ENCODE measurements around the gene POU2AF1.

The POU2AF1 gene

DNA sequence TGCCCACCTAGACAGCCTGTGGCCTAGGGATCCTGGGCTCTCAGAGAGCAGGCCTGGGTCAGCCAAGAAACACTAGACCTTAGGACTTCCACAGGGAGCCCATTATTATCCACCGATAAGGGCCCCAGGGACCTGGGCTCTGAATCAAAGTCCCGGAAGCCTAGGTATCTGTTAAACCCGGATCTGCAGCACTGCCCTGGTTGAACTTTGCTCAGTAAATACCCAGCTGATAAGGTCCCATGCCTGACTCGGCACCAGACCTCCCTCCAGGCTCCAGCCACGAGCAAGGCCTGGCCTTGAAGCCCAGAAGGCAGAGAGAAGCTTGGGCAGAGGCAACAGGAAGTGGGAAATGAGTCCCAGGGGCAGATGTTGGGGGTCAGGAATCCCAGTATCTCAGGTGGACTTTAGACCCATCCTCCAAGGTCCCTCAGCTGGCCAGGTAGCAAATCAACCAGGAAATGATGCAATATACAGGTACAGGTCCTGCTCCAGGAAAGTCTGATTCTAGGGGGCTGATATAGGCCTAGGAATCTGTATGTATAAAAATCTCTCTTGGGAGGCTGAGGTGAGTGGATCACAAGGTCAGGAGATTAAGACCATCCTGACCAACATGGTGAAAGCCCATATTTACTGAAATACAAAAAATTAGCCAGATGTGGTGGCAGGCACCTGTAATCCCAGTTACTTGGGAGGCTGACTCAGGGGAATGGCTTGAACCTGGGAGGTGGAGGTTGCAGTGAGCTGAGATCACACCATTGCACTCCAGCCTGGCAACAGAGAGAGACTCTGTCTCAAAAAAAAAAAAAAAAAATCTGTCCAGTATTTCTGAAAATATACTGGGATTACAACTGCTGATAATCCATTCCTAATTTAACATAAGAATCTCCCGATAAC lies 18.7 kb downstream of the POU2AF1 start:
- DNase-seq (ENCODE audit: low read depth), result no peak

GRCh38 chr11:111359223-111360149 lies 19.6 kb downstream of the POU2AF1 start:
- DNase-seq (ENCODE audit: low read depth), result no peak

GRCh38 chr11:111358038-111359001 lies 20.8 kb downstream of the POU2AF1 start:
- DNase-seq (ENCODE audit: low read depth), result no peak

DNA sequence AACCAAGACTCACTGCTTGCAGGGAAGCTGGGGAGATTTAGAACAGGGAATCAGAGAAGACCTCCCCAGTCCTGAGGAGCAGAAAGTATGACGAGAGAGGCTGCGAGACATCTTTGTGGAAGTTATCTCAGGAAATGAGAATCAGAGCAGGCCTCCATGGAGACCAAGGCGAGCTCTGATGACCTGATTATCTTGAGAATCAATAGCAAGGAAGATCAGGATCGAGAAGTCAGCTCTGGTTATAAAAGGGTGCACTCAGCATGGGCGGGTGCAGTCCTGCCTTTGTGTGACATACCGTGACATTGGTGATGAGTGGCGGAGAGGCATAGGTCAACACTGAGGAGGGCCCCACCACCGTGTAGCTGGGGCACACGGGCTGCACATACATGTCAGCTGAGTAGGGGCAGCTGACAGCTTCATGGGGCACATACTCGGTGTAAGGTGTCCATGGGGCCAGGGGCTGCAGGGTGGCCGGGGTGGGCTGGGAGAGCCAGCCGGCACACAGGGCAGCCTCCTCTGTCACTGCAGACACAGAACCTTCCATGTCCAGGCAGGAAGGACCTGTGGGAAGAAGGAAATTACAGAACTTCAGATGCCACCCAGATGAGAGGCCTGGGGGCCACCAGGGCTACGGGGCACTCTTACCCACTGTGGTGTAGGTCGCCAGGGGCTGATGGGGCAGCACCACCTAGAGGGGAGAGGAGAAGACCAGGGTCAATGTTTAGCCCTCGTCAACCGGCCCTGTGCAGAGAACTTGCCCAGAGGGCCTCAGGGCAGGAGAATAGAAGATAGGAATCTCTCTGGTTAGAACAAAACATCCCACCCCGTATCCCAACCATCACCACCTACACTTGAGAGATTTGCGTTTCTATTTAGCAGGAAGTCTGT lies 21.7 kb downstream of the POU2AF1 start:
- DNase-seq (ENCODE audit: low read depth), result no peak

DNA sequence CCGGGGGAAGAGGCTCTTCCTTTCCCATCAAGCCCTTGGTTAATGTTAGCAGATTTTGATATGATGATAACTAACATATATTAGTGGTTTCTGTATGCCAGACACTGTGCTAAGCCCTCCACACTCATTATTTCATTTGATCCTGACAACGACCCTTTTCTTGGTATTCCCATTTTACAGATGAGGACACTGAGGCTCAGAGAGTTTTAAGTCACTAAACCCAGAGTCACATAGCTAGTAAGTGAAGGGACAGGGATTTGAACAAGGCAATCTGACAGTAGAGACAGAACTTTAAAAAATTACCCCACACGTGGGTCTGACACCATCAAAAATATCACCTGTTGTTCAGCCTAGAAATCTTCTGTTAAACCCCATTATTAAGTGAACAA lies 22.4 kb downstream of the POU2AF1 start:
- no peak for DNase-seq (ENCODE audit: low read depth)

DNA sequence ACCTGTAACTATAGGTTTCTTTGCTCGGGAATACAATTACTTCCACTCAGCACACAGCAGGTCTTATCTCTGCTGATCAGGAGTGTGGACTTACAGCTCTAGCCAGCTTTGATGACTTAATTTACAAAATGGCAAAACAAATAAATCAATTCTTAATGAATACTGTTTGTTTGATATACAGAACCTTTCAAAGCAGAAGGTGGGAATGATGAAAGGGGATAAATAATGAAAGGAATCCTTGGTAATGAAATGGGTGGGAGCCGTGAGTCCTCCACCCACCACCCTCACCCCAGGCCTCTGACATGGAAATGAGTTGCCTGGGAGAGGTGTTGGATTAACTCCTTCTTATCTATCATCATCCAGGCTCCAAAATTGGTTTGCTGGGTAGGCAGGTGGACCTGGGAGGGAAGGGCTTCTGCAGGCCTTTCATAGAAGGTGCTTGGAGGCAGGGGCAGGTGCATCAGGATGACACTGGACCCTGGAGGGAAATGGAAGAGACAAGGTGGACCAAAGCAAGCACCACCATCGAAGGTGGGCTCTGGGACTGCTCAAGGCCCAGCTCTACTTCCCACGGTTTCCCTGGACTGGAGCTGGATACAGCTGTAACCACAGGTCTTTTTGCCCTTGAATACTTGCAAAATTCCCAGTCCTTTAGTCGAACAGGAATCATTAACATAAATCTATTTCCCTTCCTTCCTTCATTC lies 23.0 kb downstream of the POU2AF1 start:
- no peak for DNase-seq (ENCODE audit: low read depth)

GRCh38 chr11:111355101-111355500 lies 24.0 kb downstream of the POU2AF1 start:
- no peak for DNase-seq (ENCODE audit: low read depth)

- no peak for DNase-seq (ENCODE audit: low read depth)
Observed at GRCh38 chr11:111354601-111354891, 24.5 kb downstream of the POU2AF1 start.

- DNase-seq (ENCODE audit: low read depth), result no peak
Observed at GRCh38 chr11:111353776-111354600, 25.1 kb downstream of the POU2AF1 start.

DNA sequence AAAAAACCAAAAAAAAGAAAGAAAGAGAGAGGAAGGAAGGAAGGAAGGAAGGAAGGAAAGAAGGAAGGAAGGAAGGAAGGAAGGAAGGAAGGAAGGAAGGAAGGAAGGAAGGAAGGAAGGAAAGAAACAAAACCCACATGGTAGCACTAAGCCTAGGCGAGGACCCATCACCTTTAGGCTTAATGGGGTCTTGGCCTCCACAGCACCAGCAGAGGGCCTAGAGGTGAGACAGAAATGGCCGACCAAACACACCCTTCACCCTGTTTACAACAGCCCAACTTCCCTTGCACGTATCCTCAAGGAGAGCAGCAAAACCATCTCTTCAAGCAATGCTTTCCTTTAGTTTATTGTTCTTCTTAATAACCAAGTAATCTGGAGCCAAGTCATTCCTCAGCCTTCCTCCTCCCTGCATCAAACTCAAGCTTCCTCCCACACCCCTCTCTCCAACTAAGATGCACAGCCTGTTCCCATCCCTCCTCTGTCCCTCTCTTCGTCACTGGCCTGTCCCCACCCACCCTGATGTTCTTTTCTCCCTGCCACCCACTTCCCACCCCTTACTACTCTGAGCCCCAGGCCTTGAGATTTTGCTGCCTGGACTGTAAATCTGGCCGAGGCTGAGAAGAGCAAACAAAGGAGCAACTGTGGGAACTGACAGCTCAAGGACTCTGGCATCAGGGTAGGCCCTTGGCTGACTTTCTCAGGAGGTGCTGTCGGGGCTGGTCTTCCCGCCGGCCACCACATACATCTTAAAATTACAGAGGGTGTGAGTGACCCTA lies 26.0 kb downstream of the POU2AF1 start:
- no peak for DNase-seq (ENCODE audit: low read depth)

GRCh38 chr11:111352231-111352746 lies 26.8 kb downstream of the POU2AF1 start:
- no peak for DNase-seq (ENCODE audit: low read depth)

DNA sequence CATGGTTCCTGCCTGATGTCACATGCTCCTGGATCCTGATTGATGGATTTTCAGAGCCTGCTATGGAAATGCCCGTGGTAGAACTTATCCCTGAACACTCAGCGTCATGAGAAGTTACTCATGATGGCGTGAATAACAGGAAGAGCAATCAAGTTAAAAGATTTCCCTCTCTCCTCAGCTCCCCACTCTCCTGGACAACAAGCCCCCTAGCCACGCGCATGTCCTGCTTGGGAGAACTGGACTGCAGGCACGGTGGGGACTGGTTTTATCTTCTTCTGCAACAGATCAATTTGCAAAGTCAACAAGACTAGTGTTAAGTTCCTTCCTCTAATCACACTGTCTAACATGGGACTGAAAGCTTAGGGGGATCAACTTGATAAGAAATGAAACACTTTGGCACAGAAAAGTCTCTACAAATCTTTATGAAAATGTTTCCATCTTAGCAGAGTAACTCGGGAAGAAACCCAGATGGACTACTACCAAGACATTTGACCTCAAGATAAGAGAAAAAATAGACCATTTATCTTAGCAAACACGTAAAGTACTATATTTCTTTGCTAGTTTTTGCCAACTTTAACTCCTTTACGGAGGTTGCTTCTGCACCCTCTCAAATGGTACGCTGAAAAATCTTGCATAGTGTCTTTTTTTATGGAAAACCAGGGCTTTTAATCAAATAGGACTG lies 27.6 kb downstream of the POU2AF1 start:
- DNase-seq (ENCODE audit: low read depth), result no peak

GRCh38 chr11:111350811-111351210 lies 28.3 kb downstream of the POU2AF1 start:
- no peak for DNase-seq (ENCODE audit: low read depth)

GRCh38 chr11:111349191-111349695 lies 29.8 kb downstream of the POU2AF1 start:
- DNase-seq (ENCODE audit: low read depth), result no peak

DNA sequence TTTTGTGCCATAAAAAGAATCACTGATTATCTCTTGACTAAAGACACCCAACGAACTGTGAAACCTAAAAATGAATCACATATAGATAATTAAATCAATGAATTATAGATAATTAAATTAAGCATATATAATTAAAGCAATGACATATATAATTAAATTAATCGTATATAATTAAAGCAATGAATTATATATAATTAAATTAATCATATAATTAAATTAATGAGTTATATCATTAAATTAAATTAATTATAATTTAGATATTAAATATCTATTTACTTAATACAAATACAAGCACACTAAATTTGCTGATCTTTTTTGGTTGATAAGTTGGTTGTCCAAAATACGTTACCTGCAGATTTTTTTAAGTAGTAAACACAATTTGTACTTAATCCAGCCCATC lies 30.9 kb downstream of the POU2AF1 start:
- no peak for DNase-seq (ENCODE audit: low read depth)

GRCh38 chr11:111347723-111348115 lies 31.4 kb downstream of the POU2AF1 start:
- DNase-seq (ENCODE audit: low read depth), result no peak

DNA sequence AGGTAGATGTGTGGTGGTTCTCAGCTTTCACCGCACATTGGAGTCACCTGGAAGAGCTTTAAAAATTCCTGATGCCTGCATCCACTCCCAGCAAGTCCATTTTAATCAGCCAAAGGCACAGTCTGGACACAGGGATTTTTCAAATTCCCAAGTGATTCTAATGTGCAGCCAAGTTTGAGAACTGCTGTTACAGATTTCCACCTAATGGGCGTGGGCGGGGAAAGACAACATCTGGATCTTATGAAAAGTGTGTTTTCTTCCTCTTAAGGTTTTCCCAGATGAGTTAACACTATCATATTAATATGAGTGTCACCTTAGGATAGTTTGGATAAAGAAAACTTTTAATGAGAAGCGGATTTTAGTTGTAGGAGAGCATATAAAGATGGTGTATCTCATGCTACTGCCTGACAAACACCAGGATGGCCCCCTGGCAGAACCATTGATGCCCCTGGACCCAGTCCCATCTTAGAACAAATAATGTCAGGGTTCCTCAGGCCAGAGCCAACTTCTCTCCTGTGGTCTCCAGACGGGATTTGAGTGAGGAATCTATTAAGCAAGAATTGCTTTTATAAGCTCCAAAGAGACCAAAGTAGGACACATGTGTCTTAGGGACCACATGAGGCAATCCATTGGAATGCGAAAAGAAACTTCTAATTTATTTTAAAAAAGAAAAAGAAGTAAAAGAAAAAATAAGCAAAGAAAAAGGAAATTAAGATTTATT lies 31.9 kb downstream of the POU2AF1 start:
- DNase-seq (ENCODE audit: low read depth), result no peak

All from stimulated activated CD8-positive, alpha-beta memory T cell treated with anti-CD3 and anti-CD28 coated beads, Interleukin-7, amount 100 ng/mL, for 24 hours (primary cell).